ENCODE data around the gene NUP62CL.

The NUP62CL gene

GRCh38 chrX:107119283-107119682 lies 87.0 kb downstream of the NUP62CL start:
- Histone ChIP-seq H3K4me3 (ENCODE audit: low read depth, low read length) (no peak overlapping the region), H3K27ac (ENCODE audit: extremely low read depth, low read depth, low read length) (no peak overlapping the region), H3K4me1 (ENCODE audit: control insufficient read depth, insufficient read depth, low read length) (no peaks in the 10 kb centered on the region), H3K36me3 (ENCODE audit: control insufficient read depth in 2 of 2, insufficient read depth in 1 of 2, low read length in 2 of 2) (peaks cover 19 to 26% of the 10 kb centered on the region in 2 experiments), H3K9me3 (ENCODE audit: control insufficient read depth, insufficient read depth, low read depth, low read length) (no peaks in the 10 kb centered on the region)
- TF ChIP-seq GLI2 (tag by site-specific recombination; IDR thresholded peaks at IDR 0.05; ENCODE audit: borderline replicate concordance, low read depth) (no peak), ZBTB10 (tag by site-specific recombination; IDR thresholded peaks at IDR 0.05) (no peak), ZNF184 (tag by site-specific recombination; IDR thresholded peaks at IDR 0.05) (no peak), EGR2 (tag by site-specific recombination; IDR thresholded peaks at IDR 0.05; ENCODE audit: low read depth) (no peak)
- ChIA-PET CTCF (no interaction called here), POLR2A (interaction anchor here (1.0 to 1.3 kb wide), 2 partner anchors 36 to 87 kb away, joined by 7 read pairs; partner anchors contain the start of genes DNAAF6 and NUP62CL)

- ChIA-PET POLR2A (interaction anchor here (0.6 to 1.3 kb wide), 3 partner anchors 18 to 88 kb away, joined by 4 to 7 read pairs (median 7); partner anchors contain the start of genes DNAAF6 and NUP62CL), CTCF (interaction anchor here (0.7 kb wide), 1 partner anchor 154 kb away, joined by 3 read pairs; no protein-coding TSS in a partner anchor)
- H3K9me3 ChIP-seq (ENCODE audit: control insufficient read depth, insufficient read depth, low read depth, low read length) = no peaks in the 10 kb centered on the region
- H3K4me1 ChIP-seq (ENCODE audit: control insufficient read depth, insufficient read depth, low read length) = no peaks in the 10 kb centered on the region
- H3K27ac ChIP-seq (ENCODE audit: extremely low read depth, low read depth, low read length) = peak within 1 kb of the TSS; percentile 75
- H3K36me3 ChIP-seq (ENCODE audit: control insufficient read depth in 2 of 2, insufficient read depth in 1 of 2, low read length in 2 of 2) = peaks cover 26 to 33% of the 10 kb centered on the region in 2 experiments
- H3K4me3 ChIP-seq (ENCODE audit: low read depth, low read length) = peak within 1 kb of the TSS; percentile 68
- TF ChIP-seq ZBTB26 (tag by site-specific recombination; optimal IDR thresholded peaks at IDR 0.05) (no peak), PRDM10 (tag by site-specific recombination; IDR thresholded peaks at IDR 0.05) (peak; percentile 43), ZNF292 (tag by site-specific recombination; IDR thresholded peaks at IDR 0.05; ENCODE audit: borderline replicate concordance, low read depth) (no peak), ZNF335 (tag by site-specific recombination; conservative IDR thresholded peaks at IDR 0.05) (peak; percentile 85), ZXDB (tag by site-specific recombination; IDR thresholded peaks at IDR 0.05) (peak; percentile 62), TCF7L2 (IDR thresholded peaks at IDR 0.05; ENCODE audit: borderline replicate concordance, low read depth, low read length) (peak; percentile 82), ZBTB8A (tag by site-specific recombination; IDR thresholded peaks at IDR 0.05) (0 out of 2 replicates have a peak, but pooled peaks have one; percentile 38), ZNF600 (tag by site-specific recombination; IDR thresholded peaks at IDR 0.05) (0 out of 2 replicates have a peak, but pooled peaks have one; percentile 44), ZNF223 (tag by site-specific recombination; IDR thresholded peaks at IDR 0.05) (no peak), ZFP37 (tag by site-specific recombination; IDR thresholded peaks at IDR 0.05) (peak; percentile 48; the same call in 1 of the 2 replicates), ZNF560 (tag by site-specific recombination; IDR thresholded peaks at IDR 0.05; ENCODE audit: borderline replicate concordance) (no peak), ZNF501 (tag by site-specific recombination; IDR thresholded peaks at IDR 0.05) (0 out of 2 replicates have a peak, but pooled peaks have one; percentile 57), ZBTB20 (tag by site-specific recombination; IDR thresholded peaks at IDR 0.05) (peak; percentile 99), ZNF76 (tag by site-specific recombination; IDR thresholded peaks at IDR 0.05; ENCODE audit: borderline replicate concordance, low read depth) (peak; percentile 92), ZNF580 (tag by site-specific recombination; IDR thresholded peaks at IDR 0.05) (peak; percentile 94), YY1 (tag by site-specific recombination; IDR thresholded peaks at IDR 0.05) (peak; percentile 49; the same call in 1 of the 2 replicates), SP3 (tag by site-specific recombination; IDR thresholded peaks at IDR 0.05) (peak; percentile 50; the same call in 1 of the 2 replicates), ZNF10 (tag by site-specific recombination; IDR thresholded peaks at IDR 0.05) (peak; percentile 13; the same call in 1 of the 2 replicates), ZNF660 (tag by site-specific recombination; IDR thresholded peaks at IDR 0.05) (peak; percentile 70; the same call in 1 of the 2 replicates), ZNF692 (tag by site-specific recombination; IDR thresholded peaks at IDR 0.05) (0 out of 2 replicates have a peak, but pooled peaks have one; percentile 32)
Observed at GRCh38 chrX:107118322-107119147, 87.7 kb downstream of the NUP62CL start, which contains the start of gene RBM41. TSS of gene RBM41 (minus strand) at chrX:107118822. CDS start at chrX:107118773, 49 bp downstream.

Measured in HEK293 (cell line).